Measurements from ENCODE around the gene MAFG. TPM values are rescaled to one million over a fixed set of nuclear protein-coding genes. Genes with fewer than 3 reads are reported as not detected.

The MAFG gene
- total and polyA plus RNA-seq, 7 donors = 8.8 to 21.9 (median 16.8) TPM

- WGBS, 2 donors = 95 to 96% methylated on average over 11 of the region's 11 CpGs
- intact Hi-C loops (cut with DNase I) = no loop called here
- H3K27ac ChIP-seq = no peak overlapping the region
- no peak overlapping the region for H3K4me3 ChIP-seq
- no peak for TF ChIP-seq POLR2AphosphoS5 (IDR thresholded peaks at IDR 0.05)
- no peak for TF ChIP-seq POLR2A (IDR thresholded peaks at IDR 0.05)
- no peak for TF ChIP-seq CTCF (IDR thresholded peaks at IDR 0.05)
- no peak for TF ChIP-seq EP300 (IDR thresholded peaks at IDR 0.05)
- no peaks in the 10 kb centered on the region for H3K9me3 ChIP-seq
- H3K36me3 ChIP-seq = peaks cover 5 to 31% (median 12%) of the 10 kb centered on the region in 4 donors
- no peaks in the 10 kb centered on the region for H3K27me3 ChIP-seq
- no peak for DNase-seq
- H3K4me1 ChIP-seq = peaks cover 0 to 15% (median 13%) of the 10 kb centered on the region in 4 donors
Measured at GRCh38 chr17:81908793-81909192, 18.7 kb downstream of the MAFG start.

DNA sequence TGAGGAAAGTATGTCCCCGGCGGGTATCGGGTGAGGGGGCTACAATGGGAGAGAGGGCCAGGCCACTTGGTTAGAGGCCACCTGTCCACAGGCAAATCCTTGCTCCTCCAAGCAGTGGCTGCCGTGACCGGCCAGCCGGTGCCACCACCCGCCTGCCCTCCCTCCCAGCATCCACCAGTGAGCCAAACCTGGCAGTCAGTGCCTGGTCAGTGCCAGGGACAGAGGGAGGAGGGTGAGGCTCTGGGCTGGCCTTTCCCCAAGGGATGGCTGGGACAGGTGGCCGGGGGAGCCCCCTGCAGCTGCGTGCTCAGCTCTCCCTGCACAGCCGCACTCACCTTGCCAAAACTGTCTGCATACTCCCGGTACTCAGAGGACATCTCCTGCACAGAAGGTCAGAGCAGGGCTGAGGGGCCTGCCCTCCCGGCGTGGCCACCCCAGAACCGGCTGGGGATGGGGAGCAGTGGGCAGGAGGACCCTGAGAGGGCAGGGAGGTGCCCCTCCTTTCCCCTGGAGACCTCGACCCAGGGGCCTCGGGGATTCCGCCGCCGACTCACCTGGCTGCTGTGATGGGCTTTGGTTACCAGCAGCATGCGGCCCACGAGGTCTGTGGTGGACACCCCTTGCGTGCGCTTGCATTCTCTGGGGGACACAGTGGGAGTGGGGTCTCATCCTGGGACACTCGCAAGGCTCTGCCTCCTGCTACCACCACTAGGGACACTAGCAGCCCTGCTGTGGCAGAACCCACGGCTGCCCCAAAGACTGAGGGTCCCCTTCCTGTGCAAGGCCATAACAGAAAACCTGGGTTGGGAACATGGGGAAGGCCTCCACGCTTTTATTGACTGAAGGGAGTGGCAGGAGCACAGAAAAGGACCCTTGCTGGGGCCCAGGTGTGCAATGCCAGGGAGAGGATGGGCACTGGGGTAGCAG lies 20.1 kb downstream of the MAFG start:
- no peaks in the 10 kb centered on the region for H3K9me3 ChIP-seq
- H3K27ac ChIP-seq = no peak overlapping the region
- 93 to 94% methylated on average over 26 of the region's 26 CpGs for WGBS, 2 donors
- TF ChIP-seq CTCF (IDR thresholded peaks at IDR 0.05) = no peak
- TF ChIP-seq EP300 (IDR thresholded peaks at IDR 0.05) = no peak
- TF ChIP-seq POLR2A (IDR thresholded peaks at IDR 0.05) = no peak
- TF ChIP-seq POLR2AphosphoS5 (IDR thresholded peaks at IDR 0.05) = no peak
- H3K27me3 ChIP-seq = peaks cover 0 to 11% (median 8%) of the 10 kb centered on the region in 3 donors
- no peak overlapping the region for H3K4me3 ChIP-seq
- peaks cover 0 to 18% (median 3%) of the 10 kb centered on the region in 4 donors for H3K36me3 ChIP-seq
- DNase-seq = no peak
- intact Hi-C loops (cut with DNase I) = no loop called here
- H3K4me1 ChIP-seq = peaks cover 0 to 20% (median 17%) of the 10 kb centered on the region in 4 donors

- no peaks in the 10 kb centered on the region for H3K9me3 ChIP-seq
- DNase-seq = no peak
- intact Hi-C loops (cut with DNase I) = no loop called here
- WGBS, 2 donors = 87 to 91% methylated on average over 15 of the region's 15 CpGs
- TF ChIP-seq CTCF (IDR thresholded peaks at IDR 0.05) = no peak
- TF ChIP-seq EP300 (IDR thresholded peaks at IDR 0.05) = no peak
- no peak for TF ChIP-seq POLR2A (IDR thresholded peaks at IDR 0.05)
- no peak for TF ChIP-seq POLR2AphosphoS5 (IDR thresholded peaks at IDR 0.05)
- H3K4me3 ChIP-seq = no peak overlapping the region
- peaks cover 0 to 25% (median 23%) of the 10 kb centered on the region in 4 donors for H3K4me1 ChIP-seq
- H3K27ac ChIP-seq = no peak overlapping the region
- peaks cover 2 to 19% (median 16%) of the 10 kb centered on the region in 3 donors for H3K27me3 ChIP-seq
- peaks cover 0 to 12% (median 2%) of the 10 kb centered on the region in 4 donors for H3K36me3 ChIP-seq
Measured at GRCh38 chr17:81906476-81907218, 20.9 kb downstream of the MAFG start.

DNA sequence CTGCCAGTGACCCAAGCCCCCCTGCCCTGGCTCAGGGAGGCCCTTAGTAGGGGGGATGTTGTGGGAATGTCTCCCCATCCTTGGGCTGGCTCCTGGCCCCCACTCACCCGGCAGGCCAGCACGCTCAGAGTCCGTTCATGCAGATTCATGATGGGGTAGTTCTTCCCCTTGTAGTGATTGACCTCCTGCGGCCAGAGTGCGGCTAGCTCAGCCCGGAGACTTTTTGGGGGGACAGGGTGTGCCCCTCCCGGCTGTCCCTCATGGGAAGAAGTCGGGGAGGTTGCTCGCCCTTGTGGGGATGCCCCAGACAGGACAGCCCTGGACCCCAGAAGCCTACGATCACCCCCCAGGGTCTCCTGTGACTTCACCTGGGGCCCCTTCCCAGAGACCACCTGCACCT lies 21.5 kb downstream of the MAFG start:
- intact Hi-C loops (cut with DNase I) = no loop called here
- H3K27ac ChIP-seq = no peak overlapping the region
- peaks cover 0 to 12% (median 2%) of the 10 kb centered on the region in 4 donors for H3K36me3 ChIP-seq

More for the DNA sequence above, 21.5 kb downstream of the MAFG start:
- TF ChIP-seq POLR2AphosphoS5 (IDR thresholded peaks at IDR 0.05) (no peak), CTCF (IDR thresholded peaks at IDR 0.05) (no peak), POLR2A (IDR thresholded peaks at IDR 0.05) (no peak), EP300 (IDR thresholded peaks at IDR 0.05) (no peak)
- Histone ChIP-seq H3K4me1 (peaks cover 0 to 24% (median 23%) of the 10 kb centered on the region in 4 donors), H3K9me3 (no peaks in the 10 kb centered on the region), H3K27me3 (peaks cover 4 to 26% (median 23%) of the 10 kb centered on the region in 3 donors), H3K4me3 (no peak overlapping the region)
- 96 to 97% methylated on average over 10 of the region's 10 CpGs for WGBS, 2 donors
- no peak for DNase-seq

Data from sigmoid colon (tissue), 7 donors.